Ramos (cell line): ENCODE data around the gene ZBED5.

Experiments
- in situ Hi-C: fragments of 300-500 bp; cut with MboI; formaldehyde crosslinking; loops from one replicate; pipeline ENCODE4 v1.14.3; 2022; ENCODE audit warnings: low sequenced_read_pairs; ENCODE audit not compliant: unreplicated experiment

ZBED5 gene

DNA sequence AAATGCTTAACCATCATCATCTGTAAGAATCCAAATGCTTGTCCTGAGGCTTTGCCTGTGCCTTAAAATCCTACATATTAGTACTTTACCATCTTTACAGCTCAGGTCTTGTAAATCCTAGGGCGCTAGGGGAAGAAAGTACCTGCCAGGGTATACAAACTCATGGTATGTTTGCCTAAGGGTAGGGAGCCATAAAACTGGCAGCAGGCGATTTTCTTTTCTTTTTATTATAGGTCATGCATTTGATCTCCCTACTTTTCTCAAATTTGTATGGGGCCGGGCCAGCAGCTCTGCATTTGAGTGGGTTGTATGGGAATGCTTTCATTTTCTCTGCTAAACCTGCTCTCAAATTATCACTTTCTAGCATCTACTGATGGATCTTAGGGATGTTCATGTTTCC lies 24.0 kb upstream of the ZBED5 start:
- in situ Hi-C loops: no loop called here

DNA sequence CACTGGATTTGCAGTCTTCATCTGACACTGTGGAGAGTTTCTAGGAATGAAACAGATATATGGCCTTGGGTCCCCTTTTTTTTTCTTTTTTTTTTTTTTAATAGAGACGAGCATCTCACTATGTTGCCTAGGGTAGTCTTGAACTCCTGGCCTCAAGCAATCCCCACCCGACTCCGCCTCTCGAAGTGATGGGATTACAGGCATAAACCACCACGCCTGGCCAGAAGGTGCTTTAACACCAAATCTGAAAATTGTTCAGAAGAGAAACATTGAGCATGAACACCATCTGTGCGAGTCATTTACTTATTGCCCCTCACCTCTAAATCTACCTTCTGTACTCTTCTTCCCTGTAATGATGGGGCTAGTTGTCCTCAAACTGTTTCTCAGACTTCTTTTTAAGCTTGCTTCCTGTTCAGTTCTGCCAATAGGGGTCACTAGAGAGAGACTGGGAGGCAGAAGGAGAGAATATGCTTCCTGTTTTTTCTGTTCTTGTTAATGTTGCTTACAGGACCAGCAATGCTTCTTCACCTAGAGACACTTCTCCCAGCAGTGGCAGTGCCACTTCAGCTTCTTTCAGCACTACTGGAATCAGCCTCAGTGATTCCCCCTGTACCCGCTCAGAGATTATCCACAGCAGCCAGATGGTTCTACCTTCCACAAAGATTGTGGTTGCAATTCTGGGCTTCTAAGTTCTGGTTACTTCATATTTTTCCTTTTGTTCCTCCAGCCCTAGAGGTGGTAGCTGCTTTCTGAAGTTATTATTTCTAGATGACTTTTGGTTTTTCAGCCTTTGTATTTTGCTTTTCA lies 20.8 kb upstream of the ZBED5 start:
- in situ Hi-C loops: no loop called here

DNA sequence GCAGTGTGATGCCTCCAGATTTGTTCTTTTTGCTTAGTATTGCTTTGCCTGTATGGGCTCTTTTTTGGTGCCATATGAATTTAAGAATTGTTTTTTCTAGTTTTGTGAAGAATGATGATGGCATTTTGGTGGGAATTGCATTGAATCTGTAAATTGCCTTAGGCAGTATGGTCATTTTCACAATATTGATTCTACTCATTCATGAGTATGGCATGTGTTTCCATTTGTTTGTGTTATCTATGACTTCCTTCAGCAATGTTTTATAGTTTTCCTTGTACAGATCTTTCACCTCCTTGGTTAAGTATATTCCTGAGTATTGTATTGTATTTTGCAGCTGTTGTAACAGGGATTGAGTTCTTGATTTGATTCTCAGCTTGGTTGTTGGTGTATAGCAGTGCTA lies 18.3 kb upstream of the ZBED5 start:
- in situ Hi-C loops: no loop called here

DNA sequence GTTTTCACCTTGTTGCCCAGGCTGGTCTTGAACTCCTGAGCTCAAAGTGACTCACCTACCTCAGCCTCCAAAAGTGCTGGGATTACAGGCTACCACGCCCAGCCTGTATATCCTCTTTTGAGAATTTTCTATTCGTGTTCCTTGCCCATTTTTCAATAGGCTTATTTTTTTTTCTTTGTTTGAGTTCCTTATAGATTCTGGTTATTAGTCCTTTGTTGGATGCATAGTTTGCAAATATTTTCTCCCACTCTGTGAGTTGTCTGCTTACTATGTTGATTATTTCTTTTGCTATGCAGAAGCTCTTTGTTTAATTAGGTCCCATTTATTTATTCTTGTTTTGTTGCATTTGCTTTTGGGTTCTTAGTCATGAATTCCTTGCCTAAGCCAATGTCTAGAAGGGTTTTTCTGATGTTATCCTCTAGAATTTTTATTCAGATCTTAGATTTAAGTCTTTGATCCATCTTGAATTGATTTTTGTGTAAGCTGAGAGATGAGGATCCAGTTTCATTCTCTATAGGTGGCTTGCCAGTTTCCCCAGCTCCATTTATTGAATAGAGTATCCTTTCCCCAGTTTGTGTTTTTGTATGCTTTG lies 17.7 kb upstream of the ZBED5 start:
- in situ Hi-C loops: no loop called here

DNA sequence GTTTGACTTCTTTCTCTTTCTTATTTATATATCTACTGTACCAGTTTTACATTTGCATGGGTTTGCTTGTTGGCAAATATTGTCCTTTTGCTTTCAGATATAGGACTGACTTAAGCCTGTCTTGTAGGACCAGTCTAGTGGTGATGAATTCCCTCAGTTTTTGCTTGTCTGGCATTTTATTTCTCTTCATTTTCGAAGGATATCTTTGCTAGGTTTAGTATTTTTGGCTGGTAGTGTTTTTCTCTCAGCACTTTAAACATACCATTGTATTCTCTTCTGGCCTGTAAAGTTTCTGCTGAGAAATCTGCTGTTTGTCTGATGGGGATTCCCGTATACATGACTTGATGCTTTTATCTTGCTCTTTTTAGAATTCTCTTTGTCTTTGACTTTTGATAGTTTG lies 14.2 kb upstream of the ZBED5 start:
- in situ Hi-C loops: no loop called here

DNA sequence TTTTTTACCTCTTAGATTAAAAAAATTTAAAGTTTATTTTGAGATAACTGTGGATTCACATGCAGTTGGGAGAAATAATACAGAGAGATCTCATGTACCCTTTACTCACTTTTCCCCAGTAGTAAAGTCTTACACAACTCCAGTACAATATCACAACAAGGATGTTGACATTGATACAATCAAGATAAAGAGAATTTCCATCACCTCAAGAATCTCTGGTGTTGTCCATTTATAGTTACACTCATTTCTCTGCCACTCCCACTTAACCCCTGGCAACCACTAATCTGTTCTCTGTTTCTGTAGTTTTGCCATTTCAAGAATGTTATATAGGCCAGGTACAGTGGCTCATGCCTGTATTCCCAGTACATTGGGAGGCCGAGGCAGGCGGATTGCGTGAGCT lies 10.5 kb upstream of the ZBED5 start:
- in situ Hi-C loops: no loop called here

DNA sequence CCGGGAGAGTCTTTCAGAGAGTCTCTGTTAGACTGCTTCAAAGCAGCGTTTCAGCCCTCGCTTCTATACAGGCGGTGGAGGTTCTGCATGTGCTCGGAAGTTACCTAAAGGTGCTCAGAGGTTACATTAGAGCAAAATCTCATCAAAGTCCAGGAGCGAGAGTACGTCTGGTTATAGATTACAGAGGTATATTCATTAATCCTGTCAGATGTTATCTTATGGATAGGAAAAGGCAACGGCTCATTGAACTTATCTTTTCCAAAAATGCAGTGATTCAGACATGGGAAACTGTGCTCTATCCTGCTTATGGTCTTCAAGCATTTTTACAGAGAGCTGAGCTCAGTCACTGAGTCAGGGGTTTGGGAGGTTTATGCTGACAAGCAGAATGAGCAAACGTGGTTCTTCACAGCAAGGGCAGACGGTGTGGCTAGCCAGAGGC lies 9.1 kb upstream of the ZBED5 start:
- in situ Hi-C loops: no loop called here

DNA sequence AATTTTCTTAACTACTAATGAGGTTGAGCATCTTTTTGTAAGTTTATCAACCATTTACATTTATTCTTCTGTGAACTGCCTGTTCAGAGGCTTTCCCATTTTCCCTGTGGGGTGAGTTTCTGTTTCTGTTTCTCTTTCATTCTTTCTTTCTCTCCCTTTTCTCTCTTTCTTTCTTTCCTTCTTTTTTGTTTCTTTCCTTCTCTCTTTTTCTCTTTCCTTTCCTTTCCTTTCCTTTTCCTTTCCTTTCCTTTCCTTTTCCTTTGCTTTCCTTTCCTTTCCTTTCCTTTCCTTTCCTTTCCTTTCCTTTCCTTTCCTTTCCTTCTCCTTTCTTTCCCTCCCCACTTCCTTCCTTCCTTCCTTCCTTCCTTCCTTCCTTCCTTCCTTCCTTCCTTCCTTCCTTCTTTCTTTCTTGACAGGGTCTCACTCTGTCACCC lies 8.0 kb upstream of the ZBED5 start:
- in situ Hi-C loops: no loop called here

DNA sequence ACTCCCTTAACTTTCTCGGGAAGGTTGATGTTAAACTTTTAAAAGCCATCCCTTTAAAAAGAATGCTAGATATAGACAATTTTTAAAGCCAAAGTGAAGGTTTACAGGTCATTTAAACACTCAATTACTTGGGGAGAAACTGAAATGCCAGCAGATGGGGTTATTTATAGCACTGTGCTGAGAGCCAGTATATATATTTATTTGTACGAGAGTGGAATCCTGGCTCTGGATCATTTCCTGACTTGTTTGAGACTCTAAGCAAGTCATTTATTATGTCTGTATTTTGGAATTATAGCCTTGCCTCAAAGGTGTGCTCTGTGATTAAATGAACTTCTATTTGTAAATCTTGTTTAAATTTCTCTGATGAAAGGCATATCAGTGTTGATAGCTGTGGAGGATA lies 6.8 kb upstream of the ZBED5 start:
- in situ Hi-C loops: no loop called here

DNA sequence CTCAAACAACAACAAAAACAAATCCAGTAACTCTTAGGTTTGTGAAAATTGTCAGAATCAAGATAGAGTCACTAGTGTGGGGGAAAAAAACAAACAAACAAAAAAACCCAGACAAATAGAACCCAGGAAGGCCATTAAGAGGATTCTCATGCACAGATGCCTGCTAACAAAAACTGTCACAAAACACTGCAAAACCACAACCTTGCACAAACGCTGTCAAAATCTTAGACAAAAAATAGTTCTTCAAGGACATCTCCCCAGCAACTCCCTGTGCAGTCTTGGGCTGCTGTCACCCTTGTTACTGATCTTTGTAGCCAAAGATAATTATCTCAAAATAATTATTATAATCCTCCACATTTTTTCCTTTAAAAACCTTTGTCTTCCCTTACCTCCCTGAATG lies 4.6 kb upstream of the ZBED5 start:
- in situ Hi-C loops: no loop called here

DNA sequence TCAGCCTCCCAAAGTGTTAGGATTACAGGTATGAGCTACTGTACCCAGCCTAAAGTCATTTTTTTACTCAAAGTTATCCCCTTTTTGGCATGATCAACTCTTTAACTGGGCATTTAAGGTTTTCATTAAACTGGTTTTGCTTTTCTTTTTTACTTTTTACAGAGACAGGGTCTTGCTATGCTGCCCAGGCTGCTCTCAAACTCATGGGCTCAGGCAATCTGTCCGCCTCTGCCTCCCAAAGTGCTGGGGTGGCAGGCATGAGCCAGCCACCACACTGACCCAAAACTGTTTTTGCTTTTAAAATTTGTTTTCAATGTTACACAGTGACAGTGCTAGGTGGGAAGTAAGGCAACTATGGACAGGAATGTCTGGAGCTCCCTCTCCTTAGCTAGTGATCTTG lies 3.9 kb upstream of the ZBED5 start:
- in situ Hi-C loops: no loop called here

DNA sequence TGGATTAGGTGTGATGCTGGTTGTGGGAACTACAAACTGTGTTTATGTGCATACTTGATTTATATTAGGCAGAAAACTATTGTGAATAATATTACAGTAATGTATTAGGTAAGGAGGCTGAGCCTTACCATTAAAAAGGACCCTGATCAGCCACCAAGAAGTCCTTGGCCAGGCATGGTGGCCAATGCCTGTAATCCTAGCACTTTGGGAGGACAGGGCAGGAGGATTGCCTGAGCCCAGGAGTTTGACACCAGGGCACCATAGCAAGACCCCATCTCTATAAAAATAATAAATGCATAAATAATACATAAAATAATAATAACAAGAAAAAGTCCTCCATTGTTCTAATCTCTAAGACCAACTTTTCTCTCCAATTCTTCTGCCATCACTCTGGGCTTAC lies 3.2 kb upstream of the ZBED5 start:
- in situ Hi-C loops: no loop called here

DNA sequence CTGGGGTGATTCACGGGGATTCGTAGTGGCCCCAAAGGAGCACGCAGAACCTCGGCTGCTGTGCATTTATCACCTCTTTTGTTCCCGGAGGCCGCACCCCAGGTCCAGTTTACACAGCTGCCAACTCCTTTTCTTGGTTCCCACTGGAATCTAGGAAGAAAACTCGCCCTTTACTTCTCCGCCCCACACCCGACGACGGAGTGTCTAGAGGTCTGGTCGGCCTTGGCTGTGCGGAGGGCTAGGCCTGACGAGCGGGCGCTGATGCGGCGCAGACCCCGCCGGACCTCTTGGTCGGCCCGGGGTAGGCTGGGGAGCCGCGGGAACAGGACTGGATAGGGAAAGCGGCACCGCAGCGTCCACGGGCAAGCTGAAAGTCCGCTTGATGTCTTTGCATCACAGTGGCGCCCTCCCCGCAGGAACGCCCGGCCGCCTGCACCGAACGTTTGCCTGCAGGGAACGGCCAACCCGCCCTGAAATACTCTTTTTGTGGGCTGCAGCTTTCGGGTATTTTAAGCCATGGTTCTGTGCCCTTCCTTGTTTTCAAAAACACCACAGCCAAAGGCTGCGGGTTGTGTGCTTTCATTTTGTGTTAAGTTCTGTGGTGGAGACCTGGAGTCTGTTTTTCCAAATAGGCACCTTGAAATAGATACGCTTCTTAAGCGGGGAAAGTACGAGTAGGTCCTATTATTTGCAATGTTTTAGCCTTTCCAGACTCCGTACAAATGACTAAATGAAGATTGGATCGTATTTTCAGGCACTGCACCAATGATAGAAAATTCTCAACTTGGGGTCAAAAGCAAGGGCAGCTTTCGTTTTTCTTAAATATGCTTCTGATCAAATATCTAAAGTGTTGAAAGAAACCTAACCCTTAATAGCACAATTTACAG lies 829 bp upstream of the ZBED5 start:
- in situ Hi-C loops: no loop called here

DNA sequence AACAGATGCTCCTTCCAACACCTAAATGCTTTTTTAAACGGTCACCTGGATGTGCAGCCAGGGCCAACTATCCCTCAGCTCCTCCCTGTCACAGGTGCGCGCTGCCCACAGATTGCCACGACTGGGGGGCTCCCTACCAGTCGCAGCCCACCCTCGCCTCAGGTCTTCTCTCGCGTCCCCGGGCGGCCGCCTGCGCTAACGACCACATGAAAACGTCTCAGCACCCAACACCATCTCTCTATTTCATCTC lies 469 bp downstream of the ZBED5 start:
- in situ Hi-C loops: no loop called here

DNA sequence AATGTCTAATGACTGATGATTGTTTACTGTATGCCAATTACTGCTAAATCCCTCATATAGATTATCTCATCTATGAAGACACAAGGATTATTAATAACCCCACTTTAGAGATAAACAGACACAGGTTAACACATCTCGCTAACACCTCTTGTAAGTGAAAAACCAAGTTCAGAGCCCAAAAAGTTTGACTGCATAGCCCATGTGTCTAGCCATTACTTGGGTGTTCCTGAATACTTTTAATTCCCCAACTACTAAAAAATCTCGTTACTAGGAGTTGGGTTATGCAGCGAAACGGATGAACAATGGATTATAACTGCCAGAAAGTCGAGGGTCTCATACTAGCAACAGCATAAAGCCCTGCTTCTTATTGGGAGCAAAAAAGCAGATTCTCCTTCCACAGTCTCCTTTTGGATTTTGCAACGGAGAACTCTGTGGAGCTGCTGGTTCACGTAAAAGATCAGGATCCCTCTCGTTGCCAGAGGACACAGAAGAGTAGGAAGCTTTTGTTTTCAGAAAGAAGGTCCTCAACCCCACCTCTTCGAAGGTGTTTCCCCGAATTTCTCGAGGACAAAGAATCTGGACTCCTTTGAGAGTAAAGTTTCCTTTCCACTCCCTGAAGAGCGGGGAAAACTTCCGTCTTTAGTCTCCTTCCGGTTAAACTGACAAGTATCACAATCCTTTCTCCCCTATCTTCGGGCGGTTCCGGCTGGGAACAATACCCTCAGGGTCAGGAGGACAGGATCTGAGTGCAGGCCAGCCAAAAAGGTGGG lies 979 bp downstream of the ZBED5 start:
- in situ Hi-C loops: no loop called here

DNA sequence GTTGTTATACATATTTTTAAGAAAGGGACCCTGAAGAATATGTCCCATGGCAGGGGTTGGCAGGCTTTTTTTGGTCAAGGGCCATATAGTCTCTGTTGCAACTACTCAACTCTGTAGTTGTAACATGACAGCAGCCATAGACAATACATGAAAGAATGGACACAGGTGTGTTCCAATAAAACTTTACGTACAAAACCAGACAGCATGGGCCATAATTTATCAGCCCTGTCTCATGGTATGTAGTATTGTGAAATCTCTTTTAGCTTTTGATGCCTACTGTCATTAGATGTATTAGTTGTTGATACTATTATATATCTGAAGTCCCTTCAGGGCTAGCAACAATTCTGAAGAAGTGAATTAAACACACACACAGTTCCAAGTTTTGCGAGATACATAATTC lies 2.6 kb downstream of the ZBED5 start:
- in situ Hi-C loops: no loop called here

DNA sequence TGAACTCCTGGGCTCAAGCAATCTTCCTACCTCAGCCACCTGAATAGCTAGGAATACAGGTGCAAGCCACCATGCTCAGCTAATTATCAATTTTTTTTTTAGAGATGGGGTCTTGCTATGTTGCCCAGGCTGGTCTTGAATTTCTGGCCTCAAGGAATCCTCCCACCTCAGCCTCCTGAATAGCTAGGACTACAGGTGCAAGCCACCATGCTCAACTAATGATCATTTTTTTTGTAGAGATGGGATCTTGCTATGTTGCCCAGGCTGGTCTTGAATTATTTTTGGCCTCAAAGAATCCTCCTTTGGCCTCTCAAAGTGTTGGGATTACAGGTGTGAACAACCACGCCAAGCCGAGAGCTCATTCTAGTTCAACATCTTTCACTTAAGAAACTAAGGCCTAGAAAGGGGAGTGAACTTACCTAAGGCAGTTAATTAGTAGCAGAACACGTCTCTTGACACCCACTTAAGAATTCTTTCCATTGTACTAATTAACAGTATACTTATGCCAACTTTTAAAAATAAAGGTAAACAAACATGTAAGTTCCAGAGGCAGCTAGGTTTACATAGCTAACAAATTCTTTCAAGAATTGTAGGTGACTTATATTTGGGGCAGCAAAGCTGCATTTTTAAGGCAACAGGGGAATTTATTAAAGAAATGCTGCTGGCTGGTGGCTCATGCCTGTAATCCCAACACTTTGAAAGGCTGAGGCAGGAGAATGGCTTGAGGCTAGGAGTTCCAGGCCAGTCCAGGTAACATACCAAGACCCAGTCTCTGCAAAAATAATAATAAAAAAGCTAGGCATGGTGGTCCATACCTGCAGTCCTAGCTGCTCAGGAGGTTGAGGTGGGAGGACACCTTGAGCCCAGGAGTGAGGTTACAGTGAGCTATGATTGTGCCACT lies 9.6 kb downstream of the ZBED5 start:
- in situ Hi-C loops: no loop called here

DNA sequence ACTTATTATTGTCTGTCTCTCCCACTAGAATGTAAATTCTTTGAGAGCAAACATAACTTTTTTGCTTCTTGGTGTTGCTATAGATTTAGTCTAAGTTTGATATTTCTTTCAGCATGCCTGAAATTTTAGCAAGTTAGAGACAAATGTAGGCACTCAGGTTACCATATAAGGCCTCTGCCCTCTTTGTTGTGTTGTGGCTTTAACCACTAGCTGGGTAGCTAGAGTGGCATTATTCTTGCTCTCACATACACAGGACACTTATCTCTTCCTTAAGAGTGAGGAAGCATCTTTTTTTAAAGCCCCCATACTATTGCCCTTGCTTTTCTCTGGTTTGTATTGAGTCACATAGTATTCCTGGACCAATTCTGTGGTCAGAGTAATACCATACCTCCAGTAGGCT lies 11.2 kb downstream of the ZBED5 start:
- in situ Hi-C loops: no loop called here

DNA sequence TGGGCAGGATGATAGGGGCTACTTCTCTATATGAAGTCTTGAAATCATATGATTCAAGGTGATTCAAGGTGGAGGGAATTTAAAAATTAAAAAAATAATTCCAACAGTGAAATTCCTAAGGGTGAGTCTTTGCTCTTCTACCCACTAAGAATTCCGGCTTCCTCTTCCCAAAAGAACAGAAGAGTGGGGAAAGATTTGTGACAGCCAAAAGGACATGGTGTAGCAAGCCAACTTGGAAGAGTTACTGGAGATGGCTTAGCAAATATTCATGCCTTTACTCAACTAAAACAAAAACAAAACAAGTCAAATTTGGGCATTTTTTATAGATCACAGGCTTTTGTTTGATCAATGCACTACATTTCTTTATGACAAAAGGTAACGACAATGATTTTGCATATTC lies 12.3 kb downstream of the ZBED5 start:
- in situ Hi-C loops: no loop called here

DNA sequence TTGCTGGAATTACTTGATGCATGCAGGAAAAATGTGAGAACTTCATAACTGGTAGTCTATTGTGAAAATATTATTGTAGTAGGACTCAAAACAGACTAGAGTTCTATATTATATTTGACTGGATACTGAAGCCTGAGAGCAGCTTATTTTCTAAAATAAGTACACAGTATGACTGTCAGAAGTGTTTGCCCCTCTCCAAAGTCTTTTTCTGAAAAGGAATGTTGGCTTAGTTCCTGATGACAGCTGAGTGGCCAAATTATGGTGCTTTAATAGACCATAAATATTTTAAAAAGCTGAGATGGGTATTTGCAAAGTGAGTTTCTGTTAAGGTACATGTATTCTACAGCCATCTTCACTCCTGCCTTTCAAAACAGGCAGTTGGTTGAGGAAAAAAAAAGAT lies 13.1 kb downstream of the ZBED5 start:
- in situ Hi-C loops: no loop called here
